T-helper 1 cell treated with Interleukin-12 subunit alpha and Interleukin-12 subunit beta and Interleukin-4 antibody, amounts not matched to agents 30 μg/mL and 1 μg/mL, for 36 hours (primary cell): ENCODE measurements around the gene GNG10.
"Not testable (repeated sequence)": the region's sequence is repeated elsewhere in the genome, so short reads cannot be mapped to it uniquely, and the experiment has no call there.

Experiments used
- H3K27ac Mint-ChIP-seq: one replicate; pipeline ENCODE4 v1.8.0; 2021; ENCODE audit warnings: mild to moderate bottlenecking, mixed read lengths
- H3K27me3 Mint-ChIP-seq: one replicate; pipeline ENCODE4 v1.8.0; 2021; ENCODE audit warnings: low read depth, mixed read lengths
- H3K36me3 Mint-ChIP-seq: one replicate; pipeline ENCODE4 v1.8.0; 2021; ENCODE audit warnings: low read depth, mixed read lengths
- H3K4me1 Mint-ChIP-seq: one replicate; pipeline ENCODE4 v1.8.0; 2021; ENCODE audit warnings: low read depth, mixed read lengths
- H3K4me3 Mint-ChIP-seq: one replicate; pipeline ENCODE4 v1.8.0; 2021; ENCODE audit warnings: mild to moderate bottlenecking, moderate library complexity, mixed read lengths
- H3K9me3 Mint-ChIP-seq: one replicate; pipeline ENCODE4 v1.8.0; 2021; ENCODE audit warnings: mixed read lengths

GNG10 gene

DNA sequence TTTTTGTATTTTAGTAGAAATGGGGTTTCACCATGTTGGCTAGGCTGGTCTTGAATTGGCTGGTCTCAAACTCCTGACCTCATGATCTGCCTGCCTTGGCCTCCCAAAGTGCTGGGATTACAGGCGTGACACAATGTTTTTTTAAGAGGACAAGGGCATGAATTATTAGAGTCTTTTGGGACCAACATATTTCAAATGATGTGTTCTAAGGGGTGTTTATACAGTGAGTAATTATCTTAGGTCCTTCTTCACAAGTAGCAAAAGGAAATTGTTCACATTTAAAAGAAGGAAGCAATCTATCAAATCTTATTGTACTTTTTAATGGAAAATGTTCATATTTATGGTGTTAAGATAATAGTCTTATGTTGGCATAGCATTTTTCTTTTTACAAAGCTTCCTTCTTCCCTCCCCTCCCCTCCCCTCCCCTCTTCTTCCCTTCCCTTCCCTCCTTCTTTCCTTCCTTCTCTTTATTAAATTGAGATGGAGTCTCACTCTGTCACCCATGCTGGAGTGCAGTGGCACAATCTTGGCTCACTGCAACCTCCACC, 6.7 kb downstream of the GNG10 start:
- H3K27ac Mint-ChIP-seq, result no peak overlapping the region
- peaks cover 15% of the 10 kb centered on the region for H3K4me1 Mint-ChIP-seq
- peaks cover 30% of the 10 kb centered on the region for H3K36me3 Mint-ChIP-seq
- H3K27me3 Mint-ChIP-seq, result no peaks in the 10 kb centered on the region
- no peak overlapping the region for H3K4me3 Mint-ChIP-seq
- H3K9me3 Mint-ChIP-seq, result no peaks in the 10 kb centered on the region

GRCh38 chr9:111668601-111669000, 7.2 kb downstream of the GNG10 start:
- not testable (repeated sequence) for H3K9me3 Mint-ChIP-seq, H3K4me3 Mint-ChIP-seq, H3K27me3 Mint-ChIP-seq, H3K27ac Mint-ChIP-seq
- peaks cover 25% of the 10 kb centered on the region for H3K36me3 Mint-ChIP-seq
- peaks cover 10% of the 10 kb centered on the region for H3K4me1 Mint-ChIP-seq

DNA sequence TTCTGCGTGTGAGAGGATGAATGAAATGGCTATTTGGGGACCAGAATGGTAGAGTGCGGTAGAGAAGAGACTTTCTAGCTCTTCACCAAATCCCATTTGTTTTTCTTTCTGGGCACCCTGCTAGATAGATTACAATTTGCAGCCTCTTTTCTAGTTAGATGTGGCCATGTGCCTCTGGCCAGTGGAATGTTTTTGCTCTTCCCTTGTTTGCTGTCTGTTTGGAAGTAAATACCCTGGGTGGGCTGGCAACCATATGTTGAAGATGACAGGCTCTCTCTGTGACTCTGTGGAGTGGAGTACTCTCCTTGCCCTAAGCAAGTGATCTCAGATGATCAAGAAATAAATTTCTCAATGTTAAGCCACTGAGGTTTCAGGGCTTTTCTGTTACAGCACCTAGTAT, 12.9 kb downstream of the GNG10 start:
- H3K4me1 Mint-ChIP-seq, result no peaks in the 10 kb centered on the region
- no peaks in the 10 kb centered on the region for H3K9me3 Mint-ChIP-seq
- no peak overlapping the region for H3K27ac Mint-ChIP-seq
- H3K36me3 Mint-ChIP-seq, result peaks cover 32% of the 10 kb centered on the region
- no peaks in the 10 kb centered on the region for H3K27me3 Mint-ChIP-seq
- no peak overlapping the region for H3K4me3 Mint-ChIP-seq

DNA sequence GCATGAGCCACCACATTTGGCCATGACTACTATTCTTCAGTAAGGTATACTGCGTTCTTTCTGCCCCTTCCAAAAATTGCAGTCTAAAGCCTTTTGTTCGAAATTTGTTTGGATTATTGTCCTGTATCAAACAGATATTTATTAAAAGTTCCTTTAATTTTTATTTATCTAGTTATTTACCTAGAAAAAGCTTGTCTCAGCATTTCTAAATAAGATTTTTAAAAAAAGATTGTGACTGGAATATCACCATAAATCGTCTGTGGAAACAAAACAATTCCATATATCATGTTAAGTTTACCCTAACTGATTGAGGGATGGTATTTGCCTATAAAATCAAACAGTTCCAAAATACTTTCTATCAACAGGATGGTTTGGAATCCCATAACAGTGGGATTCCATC, 14.7 kb downstream of the GNG10 start:
- H3K4me1 Mint-ChIP-seq, result no peaks in the 10 kb centered on the region
- no peak overlapping the region for H3K4me3 Mint-ChIP-seq
- peaks cover 30% of the 10 kb centered on the region for H3K36me3 Mint-ChIP-seq
- H3K9me3 Mint-ChIP-seq, result no peaks in the 10 kb centered on the region
- no peak overlapping the region for H3K27ac Mint-ChIP-seq
- no peaks in the 10 kb centered on the region for H3K27me3 Mint-ChIP-seq

DNA sequence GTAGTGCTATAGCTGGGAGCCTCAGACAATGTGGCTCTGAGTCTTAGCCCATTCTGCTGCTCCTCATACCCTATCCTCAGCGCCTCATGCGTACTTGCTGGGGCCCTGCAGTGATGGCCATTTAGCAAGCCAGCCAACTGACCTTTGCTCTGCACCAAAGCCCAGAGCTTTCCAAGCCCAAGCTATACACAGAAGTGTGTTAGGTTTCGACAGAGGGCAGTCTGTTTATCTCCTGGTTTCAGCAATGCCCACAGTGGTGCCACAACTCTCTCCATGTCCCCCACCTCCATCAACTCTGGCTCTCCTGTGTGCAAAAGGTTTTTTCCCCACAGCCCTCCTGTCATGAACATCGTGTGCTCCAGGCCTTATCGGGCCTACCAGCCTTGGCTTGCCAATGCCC, 16.9 kb downstream of the GNG10 start:
- Mint-ChIP-seq H3K4me3 (no peak overlapping the region), H3K4me1 (no peaks in the 10 kb centered on the region), H3K36me3 (peaks cover 30% of the 10 kb centered on the region), H3K9me3 (no peaks in the 10 kb centered on the region), H3K27me3 (no peaks in the 10 kb centered on the region), H3K27ac (no peak overlapping the region)

DNA sequence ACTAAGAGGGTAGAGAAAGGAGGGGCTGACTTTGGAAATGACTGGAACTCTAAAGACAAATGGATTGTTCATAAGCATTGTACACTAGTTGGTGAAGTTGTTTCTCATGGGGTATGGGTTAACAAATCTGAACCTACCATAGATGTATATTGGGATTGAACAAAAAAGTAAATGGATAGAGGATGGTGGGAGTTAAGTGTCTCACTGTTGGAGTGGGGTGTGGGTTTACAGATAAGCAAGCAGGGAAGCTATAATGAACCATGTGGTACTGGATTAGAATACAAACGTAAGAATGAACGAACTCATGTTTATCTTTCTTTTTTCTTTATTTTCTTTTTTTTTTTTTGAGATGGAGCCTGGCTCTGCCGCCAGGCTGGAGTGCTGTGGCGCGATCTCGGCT, 17.8 kb downstream of the GNG10 start:
- H3K27ac Mint-ChIP-seq, result no peak overlapping the region
- H3K36me3 Mint-ChIP-seq, result peaks cover 30% of the 10 kb centered on the region
- no peaks in the 10 kb centered on the region for H3K4me1 Mint-ChIP-seq
- H3K27me3 Mint-ChIP-seq, result no peaks in the 10 kb centered on the region
- no peak overlapping the region for H3K4me3 Mint-ChIP-seq
- H3K9me3 Mint-ChIP-seq, result no peaks in the 10 kb centered on the region

DNA sequence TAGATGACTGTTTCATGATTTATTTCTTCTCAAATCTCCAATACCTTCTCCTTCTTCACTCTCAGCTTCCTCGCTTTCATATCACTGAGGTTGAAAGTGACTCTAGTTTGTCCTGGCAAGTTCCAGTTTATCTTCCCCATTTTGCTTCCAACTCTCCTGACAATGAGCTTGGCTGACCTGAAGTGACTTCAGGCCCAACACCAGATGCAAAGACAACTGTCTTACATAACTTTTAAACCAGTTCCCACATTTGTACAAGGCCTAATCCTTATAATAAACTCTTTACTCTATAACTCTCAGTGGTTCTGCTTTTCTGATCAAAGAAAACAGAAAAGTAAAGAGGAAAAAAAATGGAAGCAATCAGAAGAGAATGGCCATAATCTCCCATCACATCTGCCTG, 22.0 kb downstream of the GNG10 start:
- Mint-ChIP-seq H3K4me1 (no peaks in the 10 kb centered on the region), H3K27me3 (no peaks in the 10 kb centered on the region), H3K27ac (no peak overlapping the region), H3K4me3 (no peak overlapping the region), H3K9me3 (no peaks in the 10 kb centered on the region), H3K36me3 (peaks cover 16% of the 10 kb centered on the region)

GRCh38 chr9:111691672-111692329, 30.4 kb downstream of the GNG10 start:
- H3K4me3 Mint-ChIP-seq, result no peak overlapping the region
- H3K27ac Mint-ChIP-seq, result no peak overlapping the region
- H3K4me1 Mint-ChIP-seq, result peaks cover 3% of the 10 kb centered on the region
- peaks cover 4% of the 10 kb centered on the region for H3K36me3 Mint-ChIP-seq
- no peaks in the 10 kb centered on the region for H3K27me3 Mint-ChIP-seq
- peaks cover 1% of the 10 kb centered on the region for H3K9me3 Mint-ChIP-seq

DNA sequence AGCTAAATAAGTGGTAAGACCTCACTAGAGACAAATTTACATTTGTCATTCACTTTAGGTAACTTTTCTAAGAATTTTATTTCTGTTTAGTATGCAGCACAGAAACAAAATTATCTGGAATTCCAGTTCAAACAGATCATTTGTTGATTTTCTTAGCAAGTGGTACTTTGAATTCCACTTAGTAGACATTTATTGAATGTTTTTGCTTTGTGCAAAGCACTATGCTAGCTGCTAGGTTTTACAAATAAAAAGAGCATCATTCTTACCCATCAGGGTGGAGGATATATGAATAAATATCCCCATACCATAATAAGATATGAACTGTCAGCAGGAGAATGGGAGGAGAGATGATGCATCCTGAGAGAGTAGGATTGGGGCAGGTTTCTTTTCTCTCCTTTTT, 35.4 kb downstream of the GNG10 start:
- Mint-ChIP-seq H3K9me3 (peaks cover 3% of the 10 kb centered on the region), H3K4me1 (peaks cover 5% of the 10 kb centered on the region), H3K27me3 (no peaks in the 10 kb centered on the region), H3K27ac (no peak overlapping the region), H3K4me3 (no peak overlapping the region), H3K36me3 (peaks cover 16% of the 10 kb centered on the region)

GRCh38 chr9:111700776-111701175, 39.4 kb downstream of the GNG10 start:
- peaks cover 5% of the 10 kb centered on the region for H3K4me1 Mint-ChIP-seq
- H3K36me3 Mint-ChIP-seq, result peaks cover 15% of the 10 kb centered on the region
- H3K27me3 Mint-ChIP-seq, result no peaks in the 10 kb centered on the region
- H3K4me3 Mint-ChIP-seq, result no peak overlapping the region
- no peak overlapping the region for H3K27ac Mint-ChIP-seq
- H3K9me3 Mint-ChIP-seq, result peaks cover 3% of the 10 kb centered on the region

DNA sequence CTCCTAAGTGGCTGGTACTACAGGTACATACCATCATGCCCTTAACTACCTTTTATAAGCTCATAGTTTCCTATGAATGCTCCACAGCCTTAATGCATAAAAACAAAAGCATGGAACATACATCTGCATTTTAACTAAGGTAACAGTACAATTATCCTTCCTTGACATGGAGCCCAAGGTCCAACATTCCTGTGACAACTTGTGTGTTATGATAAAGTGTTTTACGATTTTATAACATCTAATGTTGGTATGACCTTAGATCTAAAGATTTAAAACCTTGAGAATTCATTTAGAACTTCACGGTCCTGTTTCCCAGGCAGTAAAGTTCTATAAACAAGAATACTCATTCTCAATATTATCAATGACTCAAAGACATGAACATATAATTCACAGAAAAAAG, 43.1 kb downstream of the GNG10 start:
- no peak overlapping the region for H3K27ac Mint-ChIP-seq
- H3K4me1 Mint-ChIP-seq, result peaks cover 5% of the 10 kb centered on the region

GRCh38 chr9:111711548-111711947, 50.1 kb downstream of the GNG10 start:
- Mint-ChIP-seq H3K4me3 (no peak overlapping the region), H3K27ac (no peak overlapping the region), H3K27me3 (no peaks in the 10 kb centered on the region), H3K4me1 (no peaks in the 10 kb centered on the region), H3K9me3 (no peaks in the 10 kb centered on the region), H3K36me3 (no peaks in the 10 kb centered on the region)

More for the DNA sequence above, 43.1 kb downstream of the GNG10 start:
- Mint-ChIP-seq H3K4me3 (no peak overlapping the region), H3K9me3 (no peaks in the 10 kb centered on the region), H3K36me3 (peaks cover 2% of the 10 kb centered on the region), H3K27me3 (no peaks in the 10 kb centered on the region)

- Mint-ChIP-seq H3K27ac (no peak overlapping the region), H3K9me3 (no peaks in the 10 kb centered on the region), H3K4me3 (no peak overlapping the region), H3K36me3 (no peaks in the 10 kb centered on the region), H3K4me1 (no peaks in the 10 kb centered on the region), H3K27me3 (no peaks in the 10 kb centered on the region)
Observed at GRCh38 chr9:111712369-111712768, 51.0 kb downstream of the GNG10 start.

GRCh38 chr9:111715471-111715870, 54.1 kb downstream of the GNG10 start:
- no peaks in the 10 kb centered on the region for H3K36me3 Mint-ChIP-seq
- no peaks in the 10 kb centered on the region for H3K4me1 Mint-ChIP-seq
- no peaks in the 10 kb centered on the region for H3K27me3 Mint-ChIP-seq
- H3K4me3 Mint-ChIP-seq, result no peak overlapping the region
- no peak overlapping the region for H3K27ac Mint-ChIP-seq
- no peaks in the 10 kb centered on the region for H3K9me3 Mint-ChIP-seq

GRCh38 chr9:111719541-111719940, 58.1 kb downstream of the GNG10 start:
- no peak overlapping the region for H3K27ac Mint-ChIP-seq
- H3K4me3 Mint-ChIP-seq, result no peak overlapping the region
- no peaks in the 10 kb centered on the region for H3K9me3 Mint-ChIP-seq
- no peaks in the 10 kb centered on the region for H3K27me3 Mint-ChIP-seq
- no peaks in the 10 kb centered on the region for H3K4me1 Mint-ChIP-seq
- peaks cover 1% of the 10 kb centered on the region for H3K36me3 Mint-ChIP-seq
